IMR-90 (cell line): Measurements from ENCODE around the gene PRELID1. TPM values are rescaled to one million over a fixed set of nuclear protein-coding genes. Genes with fewer than 3 reads are reported as not detected.

Experiments used
- ATAC-seq: fragments of 200-7000 bp; cut with Tn5 transposase; 2 replicates; pipeline ENCODE4 v1.9.1; 2020; ENCODE audit warnings: low read depth, mild to moderate bottlenecking, moderate library complexity
- BruUV-seq: library from RNA; stranded (reverse); fragments of 400-500 nt; replicated peaks from 2 replicates; lab custom pipeline; 2021; lab: Mats Ljungman, UMichigan
- CTCF ChIA-PET: fragments of 300-600 bp; formaldehyde crosslinking; extraction: SDS; loops from one replicate; lab custom pipeline; 2021; ENCODE audit warnings: antibody characterized with exemption; lab: Yijun Ruan, JAX
- POLR2A ChIA-PET: fragments of 300-600 bp; sonication (Branson Sonifier 250); formaldehyde crosslinking; loops from one replicate; lab custom pipeline; 2022; ENCODE audit warnings: antibody characterized with exemption; ENCODE audit not compliant: unreplicated experiment; lab: Charles Lee
- DNase-seq: peaks from one replicate; pipeline ENCODE4 v3.0.0; 2013
- H2AFZ ChIP-seq: replicated peaks from 2 replicates; pipeline ENCODE3; 2013; ENCODE audit warnings: low read length, mild to moderate bottlenecking; ENCODE audit not compliant: poor library complexity
- H2AK5ac ChIP-seq: 2 replicates; pipeline ENCODE4 v1.6.1; 2013; ENCODE audit warnings: low read depth, low read length, inconsistent platforms
- H2AK9ac ChIP-seq: replicated peaks from 2 replicates; pipeline ENCODE3; 2013; ENCODE audit warnings: mild to moderate bottlenecking, low read depth, low read length, moderate library complexity; ENCODE audit not compliant: poor library complexity
- H2BK120ac ChIP-seq: 2 replicates; pipeline ENCODE4 v1.6.1; 2013; ENCODE audit warnings: low read depth, low read length, inconsistent platforms
- H2BK15ac ChIP-seq: 3 replicates; pipeline ENCODE4 v1.6.1; 2013; ENCODE audit warnings: low read depth, low read length, inconsistent platforms
- H2BK20ac ChIP-seq: 2 replicates; pipeline ENCODE4 v1.6.1; 2013; ENCODE audit warnings: low read depth, mild to moderate bottlenecking, inconsistent platforms, low read length, moderate library complexity
- H2BK5ac ChIP-seq: 2 replicates; pipeline ENCODE4 v1.6.1; 2013; ENCODE audit warnings: mild to moderate bottlenecking, low read depth, low read length, inconsistent platforms; ENCODE audit not compliant: poor library complexity, severe bottlenecking
- H3K14ac ChIP-seq: replicated peaks from 2 replicates; pipeline ENCODE4 v1.6.1; 2013; ENCODE audit warnings: low read depth, low read length, inconsistent platforms
- H3K18ac ChIP-seq: 2 replicates; pipeline ENCODE4 v1.6.1; 2013; ENCODE audit warnings: low read depth, low read length, control low read depth
- H3K23ac ChIP-seq: 2 replicates; pipeline ENCODE4 v1.6.1; 2013; ENCODE audit warnings: low read depth, low read length, inconsistent platforms
- H3K27ac ChIP-seq: 2 replicates; pipeline ENCODE4 v1.5.1; 2013; ENCODE audit warnings: mild to moderate bottlenecking, control low read depth, low read length; ENCODE audit not compliant: insufficient read depth
- H3K27me3 ChIP-seq: 2 replicates; pipeline ENCODE4 v1.6.1; 2013; ENCODE audit warnings: low read length; ENCODE audit not compliant: control insufficient read depth, insufficient read depth
- H3K36me3 ChIP-seq: 2 replicates; pipeline ENCODE4 v1.6.1; 2013; ENCODE audit warnings: low read length, mixed read lengths; ENCODE audit not compliant: control insufficient read depth, insufficient read depth
- H3K4ac ChIP-seq: 2 replicates; pipeline ENCODE4 v1.6.1; 2013; ENCODE audit warnings: low read depth, low read length, inconsistent platforms
- H3K4me1 ChIP-seq: 2 replicates; pipeline ENCODE4 v1.6.1; 2013; ENCODE audit warnings: low read length, mixed read lengths; ENCODE audit not compliant: control insufficient read depth, insufficient read depth
- H3K4me2 ChIP-seq: 2 replicates; pipeline ENCODE4 v1.6.1; 2013; ENCODE audit warnings: low read depth, mild to moderate bottlenecking, control low read depth, low read length, moderate library complexity
- H3K4me3 ChIP-seq: 2 replicates; pipeline ENCODE4 v1.5.1; 2013; ENCODE audit warnings: low read depth, mild to moderate bottlenecking, control low read depth, low read length, moderate library complexity; ENCODE audit not compliant: insufficient read depth
- H3K56ac ChIP-seq: 2 replicates; pipeline ENCODE4 v1.6.1; 2013; ENCODE audit warnings: low read length, inconsistent platforms; ENCODE audit not compliant: insufficient read depth; ENCODE audit errors: extremely low read depth
- H3K79me1 ChIP-seq, 2 experiments: 2 replicates each; pipeline ENCODE4 v1.6.1; 2013; ENCODE audit warnings: low read length in 2 of 2, inconsistent platforms in 1 of 2, low read depth in 1 of 2
- H3K9ac ChIP-seq: 2 replicates; pipeline ENCODE4 v1.6.1; 2013; ENCODE audit warnings: low read depth, low read length, control low read depth
- H3K9me1 ChIP-seq: 2 replicates; pipeline ENCODE4 v1.6.1; 2013; ENCODE audit warnings: low read length, inconsistent platforms; ENCODE audit not compliant: insufficient read depth
- H3K9me3 ChIP-seq: 2 replicates; pipeline ENCODE4 v1.6.1; 2013; ENCODE audit warnings: low read length; ENCODE audit not compliant: control insufficient read depth, insufficient read depth
- H4K20me1 ChIP-seq: 2 replicates; pipeline ENCODE4 v1.6.1; 2013; ENCODE audit warnings: low read length, inconsistent platforms; ENCODE audit not compliant: insufficient read depth
- H4K5ac ChIP-seq: 2 replicates; pipeline ENCODE4 v1.6.1; 2013; ENCODE audit warnings: mild to moderate bottlenecking, low read depth, low read length, control low read depth
- H4K8ac ChIP-seq, 2 experiments: 2 replicates each; pipeline ENCODE4 v1.6.1; 2013; ENCODE audit warnings: low read depth in 2 of 2, low read length in 2 of 2, control low read depth in 1 of 2, inconsistent platforms in 1 of 2
- H4K91ac ChIP-seq: 2 replicates; pipeline ENCODE4 v1.6.1; 2013; ENCODE audit warnings: low read depth, low read length, inconsistent platforms; ENCODE audit not compliant: insufficient read depth
- POLR2A ChIP-seq: IDR thresholded peaks from 2 replicates; pipeline ENCODE4 v1.6.1; 2012; ENCODE audit warnings: mild to moderate bottlenecking, low read depth, low read length
- WGBS, 2 experiments: methylation state at CpG; one replicate each; pipeline versions ENCODE4 v1.1.5 to v1.1.7; 2013; ENCODE audit warnings: missing lambda C conversion rate in 2 of 2; ENCODE audit not compliant: insufficient read length in 1 of 2; ENCODE audit errors: extremely low coverage in 2 of 2; 5-methylcytosine and 5-hydroxymethylcytosine counted together
- dilution Hi-C: fragments of 300-500 bp; cut with HindIII; formaldehyde crosslinking; loops from one replicate; pipeline ENCODE4 v1.14.3; 2018; ENCODE audit warnings: low sequenced_read_pairs; ENCODE audit not compliant: unreplicated experiment
- in situ Hi-C: fragments of 300-500 bp; cut with MboI; formaldehyde crosslinking; loops from 3 replicates; pipeline ENCODE4 v1.14.3; 2019; ENCODE audit warnings: low sequenced_read_pairs, inconsistent platforms, mixed read lengths
- intact Hi-C: fragments of 100-400 bp; cut with micrococcal nuclease; formaldehyde crosslinking; loops from 2 replicates; pipeline ENCODE4 v1.10.0; 2022
- polyA plus RNA-seq, 3 experiments: library from polyadenylated mRNA; depleted of rRNA; stranded (reverse); fragments of >200 nt; gene quantifications; 2 replicates each; pipeline ENCODE4 v1.2.3, GENCODE V29; 2012; ENCODE audit warnings: low replicate concordance in 1 of 3
- total RNA-seq: library from RNA; depleted of rRNA; stranded (reverse); fragments of >200 nt; gene quantifications from 2 replicates; pipeline ENCODE4 v1.2.3, GENCODE V29; 2012
- TF ChIP-seq, protein P1 (sequence below): conservative IDR thresholded peaks from 2 replicates; pipeline ENCODE4 v1.5.1; 2012; ENCODE audit warnings: mild to moderate bottlenecking, low read depth, low read length, improper control_type of control experiment
- TF ChIP-seq, protein P2 (sequence below): fragments of 150-350 bp; IDR thresholded peaks from 2 replicates; pipeline ENCODE4 v1.6.1; 2016; ENCODE audit warnings: low read depth, mild to moderate bottlenecking, low read length, moderate library complexity, borderline replicate concordance

PRELID1 gene
- total and polyA plus RNA-seq, 2 of the 4 experiments (the other 2 are of a cell fraction): 116 to 239 TPM

DNA sequence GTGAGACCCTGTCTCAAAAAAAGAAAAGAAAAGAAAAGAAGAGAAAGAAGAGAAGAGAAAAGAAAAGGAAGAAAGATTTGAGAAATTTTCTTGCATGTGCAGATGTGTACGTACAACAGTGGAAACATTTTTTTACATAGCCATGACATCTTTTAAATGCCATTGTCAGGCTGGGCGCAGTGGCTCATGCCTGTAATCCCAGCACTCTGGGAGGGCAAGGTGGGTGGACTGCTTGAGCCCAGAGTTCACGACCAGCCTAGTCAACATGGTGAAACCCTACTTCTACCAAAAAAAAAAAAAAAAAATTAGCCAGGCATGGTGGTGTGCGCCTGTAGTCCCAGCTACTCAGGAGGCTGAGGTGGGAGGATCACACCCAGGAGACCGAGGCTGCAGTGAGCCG lies 41.3 kb downstream of the PRELID1 start:
- Histone ChIP-seq H3K4ac (no peak overlapping the region), H4K20me1 (peaks cover 18% of the 10 kb centered on the region; the same call in 1 of the 2 replicates), H2BK20ac (no peak overlapping the region), H3K9ac (no peak overlapping the region), H2AK5ac (no peak overlapping the region), H2BK15ac (no peak overlapping the region), H3K18ac (no peak overlapping the region), H3K9me1 (peaks cover 8% of the 10 kb centered on the region; the same call in 1 of the 2 replicates), H4K5ac (no peak overlapping the region), H3K56ac (no peak overlapping the region), H3K27ac (no peak overlapping the region), H3K23ac (no peak overlapping the region), H2AK9ac (no peak overlapping the region), H3K9me3 (no peaks in the 10 kb centered on the region), H3K4me3 (no peak overlapping the region), H3K4me1 (peaks cover 15% of the 10 kb centered on the region), H3K27me3 (no peaks in the 10 kb centered on the region), H3K79me1 (peaks cover 41 to 50% of the 10 kb centered on the region in 2 experiments), H3K36me3 (peaks cover 11% of the 10 kb centered on the region), H2BK5ac (no peak overlapping the region), H2BK120ac (no peak overlapping the region), H3K14ac (no peak overlapping the region), H3K4me2 (no peak overlapping the region), H4K91ac (no peak overlapping the region), H4K8ac (no peak overlapping the region), H2AFZ (no peak overlapping the region)
- POLR2A ChIA-PET: no interaction called here
- dilution Hi-C loops: no loop called here
- CTCF ChIA-PET: no interaction called here
- DNase-seq (no peak), ATAC-seq (no peak)
- in situ Hi-C loops: no loop called here
- intact Hi-C loops: no loop called here
- no TSS peak for BruUV-seq
- TF ChIP-seq POLR2A: no peak
- TF ChIP-seq, protein P1, sequence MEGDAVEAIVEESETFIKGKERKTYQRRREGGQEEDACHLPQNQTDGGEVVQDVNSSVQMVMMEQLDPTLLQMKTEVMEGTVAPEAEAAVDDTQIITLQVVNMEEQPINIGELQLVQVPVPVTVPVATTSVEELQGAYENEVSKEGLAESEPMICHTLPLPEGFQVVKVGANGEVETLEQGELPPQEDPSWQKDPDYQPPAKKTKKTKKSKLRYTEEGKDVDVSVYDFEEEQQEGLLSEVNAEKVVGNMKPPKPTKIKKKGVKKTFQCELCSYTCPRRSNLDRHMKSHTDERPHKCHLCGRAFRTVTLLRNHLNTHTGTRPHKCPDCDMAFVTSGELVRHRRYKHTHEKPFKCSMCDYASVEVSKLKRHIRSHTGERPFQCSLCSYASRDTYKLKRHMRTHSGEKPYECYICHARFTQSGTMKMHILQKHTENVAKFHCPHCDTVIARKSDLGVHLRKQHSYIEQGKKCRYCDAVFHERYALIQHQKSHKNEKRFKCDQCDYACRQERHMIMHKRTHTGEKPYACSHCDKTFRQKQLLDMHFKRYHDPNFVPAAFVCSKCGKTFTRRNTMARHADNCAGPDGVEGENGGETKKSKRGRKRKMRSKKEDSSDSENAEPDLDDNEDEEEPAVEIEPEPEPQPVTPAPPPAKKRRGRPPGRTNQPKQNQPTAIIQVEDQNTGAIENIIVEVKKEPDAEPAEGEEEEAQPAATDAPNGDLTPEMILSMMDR: no peak
- TF ChIP-seq, protein P2, sequence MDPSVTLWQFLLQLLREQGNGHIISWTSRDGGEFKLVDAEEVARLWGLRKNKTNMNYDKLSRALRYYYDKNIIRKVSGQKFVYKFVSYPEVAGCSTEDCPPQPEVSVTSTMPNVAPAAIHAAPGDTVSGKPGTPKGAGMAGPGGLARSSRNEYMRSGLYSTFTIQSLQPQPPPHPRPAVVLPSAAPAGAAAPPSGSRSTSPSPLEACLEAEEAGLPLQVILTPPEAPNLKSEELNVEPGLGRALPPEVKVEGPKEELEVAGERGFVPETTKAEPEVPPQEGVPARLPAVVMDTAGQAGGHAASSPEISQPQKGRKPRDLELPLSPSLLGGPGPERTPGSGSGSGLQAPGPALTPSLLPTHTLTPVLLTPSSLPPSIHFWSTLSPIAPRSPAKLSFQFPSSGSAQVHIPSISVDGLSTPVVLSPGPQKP: no peak
- no CpG with 5 or more reads among the region's 6 CpGs for WGBS, 2 experiments
